ENCODE data around the gene ITGB5. TPM values are rescaled to one million over a fixed set of nuclear protein-coding genes. Genes with fewer than 3 reads are reported as not detected.

ITGB5 gene
- total RNA-seq, 1 donor from 2014 or later: 501 TPM

DNA sequence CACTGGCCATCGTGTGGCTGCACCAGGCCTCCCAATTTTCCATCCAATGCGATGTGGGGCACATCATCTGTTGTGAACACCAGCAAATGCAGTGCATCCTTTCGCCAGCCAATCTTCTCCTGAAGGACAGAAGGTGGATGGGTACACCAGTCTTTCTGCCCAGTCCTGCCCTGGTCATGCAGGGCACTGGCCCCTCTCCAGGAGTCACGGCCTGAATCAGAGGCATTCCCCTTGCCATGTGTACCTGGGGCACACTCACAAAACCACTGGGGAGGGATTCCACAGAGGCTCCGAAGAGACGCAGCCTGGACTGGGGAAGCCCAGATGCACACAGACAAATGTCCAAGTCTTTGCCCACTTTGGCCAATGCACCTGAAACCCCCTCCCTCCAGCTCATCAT is 65.8 kb downstream of the ITGB5 start:
- H3K27me3 Mint-ChIP-seq (ENCODE audit: low read depth): no peaks in the 10 kb centered on the region
- H3K4me3 Mint-ChIP-seq (ENCODE audit: unreplicated experiment): no peak overlapping the region
- no peaks in the 10 kb centered on the region for H3K9me3 Mint-ChIP-seq (ENCODE audit: low read depth)
- peaks cover 43% of the 10 kb centered on the region for H3K36me3 Mint-ChIP-seq (ENCODE audit: low read depth)
- H3K4me1 Mint-ChIP-seq (ENCODE audit: low read depth): peaks cover 21% of the 10 kb centered on the region
- no peak for DNase-seq (ENCODE audit: low spot score)
- no peak for TF ChIP-seq CTCF (IDR thresholded peaks at IDR 0.05)
- H3K27ac Mint-ChIP-seq (ENCODE audit: unreplicated experiment): no peak overlapping the region

DNA sequence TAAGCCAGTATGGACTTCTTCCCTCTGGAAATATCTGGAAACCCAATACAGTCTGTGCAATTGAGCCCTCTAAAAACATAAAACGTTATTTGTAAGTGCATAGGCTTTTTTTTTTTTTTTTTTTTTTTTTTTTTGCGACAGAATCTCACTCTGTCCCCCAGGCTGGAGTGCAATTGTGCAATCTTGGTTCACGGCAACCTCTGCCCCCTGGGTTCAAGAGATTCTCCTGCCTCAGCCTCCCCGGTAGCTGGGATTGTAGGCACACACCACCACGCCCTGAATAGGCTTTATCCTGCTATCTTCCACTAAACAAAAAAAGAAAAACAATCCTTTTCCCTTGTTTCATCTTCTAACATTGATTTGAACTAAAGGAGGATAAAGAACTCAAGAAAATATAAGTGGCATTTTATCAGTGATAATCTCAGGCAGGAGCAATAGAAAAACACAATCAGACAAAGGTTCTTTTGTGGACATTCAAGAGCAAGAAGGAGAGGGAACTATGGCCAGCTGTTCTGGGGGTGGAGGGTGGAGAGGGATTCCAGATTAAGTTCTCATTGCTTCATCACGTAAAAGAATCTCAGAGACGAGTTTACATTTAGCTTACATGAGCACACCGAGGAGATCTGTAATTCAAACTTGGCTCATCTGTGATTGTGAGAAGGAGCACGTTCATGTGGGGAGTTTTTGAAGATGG is 68.6 kb downstream of the ITGB5 start:
- H3K9me3 Mint-ChIP-seq (ENCODE audit: low read depth): no peaks in the 10 kb centered on the region
- peaks cover 24% of the 10 kb centered on the region for H3K4me1 Mint-ChIP-seq (ENCODE audit: low read depth)
- H3K4me3 Mint-ChIP-seq (ENCODE audit: unreplicated experiment): no peak overlapping the region
- DNase-seq (ENCODE audit: low spot score): no peak
- no peak for TF ChIP-seq CTCF (IDR thresholded peaks at IDR 0.05)
- H3K27ac Mint-ChIP-seq (ENCODE audit: unreplicated experiment): peak overlapping the region; percentile 51
- H3K36me3 Mint-ChIP-seq (ENCODE audit: low read depth): peaks cover 46% of the 10 kb centered on the region
- H3K27me3 Mint-ChIP-seq (ENCODE audit: low read depth): no peaks in the 10 kb centered on the region

DNA sequence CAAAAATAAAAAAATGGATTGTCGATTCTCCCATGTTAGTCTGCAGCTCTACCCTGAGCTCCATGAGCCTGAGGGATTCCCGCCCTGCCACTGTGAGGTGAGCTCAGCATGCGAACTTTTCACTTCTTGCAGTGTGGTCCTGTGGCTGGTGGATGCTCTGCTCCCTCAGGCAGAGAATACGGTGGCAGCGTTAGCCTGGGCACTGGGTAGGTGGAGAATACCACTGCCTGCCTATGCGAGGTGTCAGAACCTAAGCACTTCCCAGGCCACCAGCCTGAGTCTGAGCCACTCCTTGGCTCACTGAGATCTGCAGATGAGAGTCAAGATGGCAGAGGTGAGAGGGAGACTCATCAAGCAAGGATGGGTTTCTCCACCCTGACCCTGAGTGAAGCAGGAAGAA is 70.1 kb downstream of the ITGB5 start:
- Mint-ChIP-seq H3K27me3 (ENCODE audit: low read depth) (no peaks in the 10 kb centered on the region), H3K4me1 (ENCODE audit: low read depth) (peaks cover 38% of the 10 kb centered on the region), H3K4me3 (ENCODE audit: unreplicated experiment) (no peak overlapping the region), H3K36me3 (ENCODE audit: low read depth) (peaks cover 45% of the 10 kb centered on the region), H3K9me3 (ENCODE audit: low read depth) (no peaks in the 10 kb centered on the region), H3K27ac (ENCODE audit: unreplicated experiment) (no peak overlapping the region)
- no peak for TF ChIP-seq CTCF (IDR thresholded peaks at IDR 0.05)
- no peak for DNase-seq (ENCODE audit: low spot score)

DNA sequence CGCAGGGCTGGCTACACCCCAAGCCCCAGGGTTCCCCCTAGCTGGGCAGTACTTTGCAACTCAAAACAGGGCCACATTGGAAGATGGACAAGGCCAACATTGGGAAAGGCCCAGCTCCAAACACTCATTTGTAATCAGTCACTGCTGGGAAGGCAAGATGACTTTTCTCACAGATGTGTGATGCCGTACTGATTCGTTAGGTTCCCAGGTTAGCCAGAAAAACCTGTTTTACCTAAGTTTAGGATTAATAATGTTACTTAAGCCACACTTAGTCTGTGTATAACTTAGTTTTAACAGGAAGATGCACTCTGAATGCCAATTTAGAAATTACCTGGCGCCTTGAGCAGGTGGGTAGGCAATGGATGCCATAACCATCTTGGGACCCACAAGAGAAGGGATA is 71.0 kb downstream of the ITGB5 start:
- Mint-ChIP-seq H3K27ac (ENCODE audit: unreplicated experiment) (no peak overlapping the region), H3K9me3 (ENCODE audit: low read depth) (no peaks in the 10 kb centered on the region), H3K4me1 (ENCODE audit: low read depth) (peaks cover 47% of the 10 kb centered on the region), H3K27me3 (ENCODE audit: low read depth) (no peaks in the 10 kb centered on the region), H3K36me3 (ENCODE audit: low read depth) (peaks cover 41% of the 10 kb centered on the region), H3K4me3 (ENCODE audit: unreplicated experiment) (no peak overlapping the region)
- DNase-seq (ENCODE audit: low spot score): no peak
- no peak for TF ChIP-seq CTCF (IDR thresholded peaks at IDR 0.05)

- TF ChIP-seq CTCF (IDR thresholded peaks at IDR 0.05): no peak
- Mint-ChIP-seq H3K27ac (ENCODE audit: unreplicated experiment) (peak overlapping the region; percentile 47), H3K4me3 (ENCODE audit: unreplicated experiment) (no peak overlapping the region), H3K9me3 (ENCODE audit: low read depth) (no peaks in the 10 kb centered on the region), H3K36me3 (ENCODE audit: low read depth) (peaks cover 39% of the 10 kb centered on the region), H3K27me3 (ENCODE audit: low read depth) (no peaks in the 10 kb centered on the region), H3K4me1 (ENCODE audit: low read depth) (peaks cover 51% of the 10 kb centered on the region)
- no peak for DNase-seq (ENCODE audit: low spot score)
Observed at GRCh38 chr3:124815781-124816180, 71.4 kb downstream of the ITGB5 start.
